Measurements from ENCODE around the gene BLOC1S3. TPM values are rescaled to one million over a fixed set of nuclear protein-coding genes. Genes with fewer than 3 reads are reported as not detected.

BLOC1S3 gene
- total RNA-seq, 1 donor from 2014 or later = 22.7 TPM

DNA sequence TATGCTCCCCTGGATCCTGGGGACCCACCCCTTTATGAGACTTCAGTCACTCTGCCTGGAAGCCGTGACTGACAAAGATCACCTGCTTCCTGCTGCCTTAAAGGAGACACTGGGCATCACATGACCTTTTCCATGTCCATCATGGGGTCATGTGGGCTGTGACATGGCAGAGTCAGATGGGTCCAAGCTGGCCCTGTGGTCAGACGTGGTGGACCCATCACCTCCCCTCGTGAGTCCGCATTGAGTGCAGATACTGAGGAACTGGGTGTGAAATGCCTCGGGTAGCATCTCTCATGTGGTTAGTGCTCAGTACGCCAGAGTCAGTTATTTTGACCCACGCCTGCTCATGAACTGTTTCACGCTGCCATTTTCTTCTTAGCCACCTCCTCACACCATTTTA, 44.9 kb upstream of the BLOC1S3 start:
- Mint-ChIP-seq H3K4me1 (ENCODE audit: unreplicated experiment) (peaks cover 21% of the 10 kb centered on the region), H3K9me3 (ENCODE audit: unreplicated experiment) (no peaks in the 10 kb centered on the region), H3K4me3 (ENCODE audit: unreplicated experiment) (no peak overlapping the region), H3K27me3 (ENCODE audit: unreplicated experiment) (peaks cover 3% of the 10 kb centered on the region), H3K27ac (ENCODE audit: unreplicated experiment) (no peak overlapping the region), H3K36me3 (ENCODE audit: low read depth, unreplicated experiment) (no peaks in the 10 kb centered on the region)
- TF ChIP-seq, protein P1, sequence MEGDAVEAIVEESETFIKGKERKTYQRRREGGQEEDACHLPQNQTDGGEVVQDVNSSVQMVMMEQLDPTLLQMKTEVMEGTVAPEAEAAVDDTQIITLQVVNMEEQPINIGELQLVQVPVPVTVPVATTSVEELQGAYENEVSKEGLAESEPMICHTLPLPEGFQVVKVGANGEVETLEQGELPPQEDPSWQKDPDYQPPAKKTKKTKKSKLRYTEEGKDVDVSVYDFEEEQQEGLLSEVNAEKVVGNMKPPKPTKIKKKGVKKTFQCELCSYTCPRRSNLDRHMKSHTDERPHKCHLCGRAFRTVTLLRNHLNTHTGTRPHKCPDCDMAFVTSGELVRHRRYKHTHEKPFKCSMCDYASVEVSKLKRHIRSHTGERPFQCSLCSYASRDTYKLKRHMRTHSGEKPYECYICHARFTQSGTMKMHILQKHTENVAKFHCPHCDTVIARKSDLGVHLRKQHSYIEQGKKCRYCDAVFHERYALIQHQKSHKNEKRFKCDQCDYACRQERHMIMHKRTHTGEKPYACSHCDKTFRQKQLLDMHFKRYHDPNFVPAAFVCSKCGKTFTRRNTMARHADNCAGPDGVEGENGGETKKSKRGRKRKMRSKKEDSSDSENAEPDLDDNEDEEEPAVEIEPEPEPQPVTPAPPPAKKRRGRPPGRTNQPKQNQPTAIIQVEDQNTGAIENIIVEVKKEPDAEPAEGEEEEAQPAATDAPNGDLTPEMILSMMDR (IDR thresholded peaks at IDR 0.05; ENCODE audit: unreplicated experiment) = no peak
- DNase-seq (ENCODE audit: low spot score) = no peak

DNA sequence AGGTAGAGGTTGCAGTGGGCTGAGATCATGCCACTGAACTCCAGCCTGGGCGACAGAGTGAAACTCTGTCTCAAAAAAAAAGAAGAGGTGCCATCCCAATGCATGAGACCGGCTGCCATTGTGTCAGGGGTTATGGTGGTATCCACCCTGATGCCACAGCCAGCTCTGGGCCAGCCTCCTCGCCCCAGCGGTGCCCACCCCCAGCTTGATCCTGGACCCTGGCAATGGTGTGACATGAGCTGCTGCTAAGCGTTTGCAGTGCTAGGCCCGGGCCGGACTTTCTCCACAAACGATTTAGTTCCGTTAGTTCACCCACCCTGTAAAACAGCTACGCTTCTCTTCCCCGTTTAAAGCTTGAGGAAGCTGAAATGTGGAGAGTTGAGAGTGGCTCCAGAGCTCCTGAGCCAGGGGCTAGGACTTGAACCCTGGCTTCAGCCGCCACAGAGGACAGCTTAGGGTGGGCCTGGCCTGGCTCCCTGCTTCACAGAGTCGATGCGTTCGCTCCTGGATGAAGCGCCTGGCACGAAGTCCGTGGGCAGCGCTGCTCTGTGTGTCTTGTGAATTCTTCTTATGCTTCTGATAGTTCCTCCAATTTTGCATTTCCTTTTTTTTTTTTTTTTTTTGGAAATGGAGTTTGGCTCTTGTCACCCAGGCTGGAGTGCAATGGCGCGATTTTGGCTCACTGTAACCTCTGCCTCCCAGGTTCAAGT, 43.3 kb upstream of the BLOC1S3 start:
- TF ChIP-seq, protein P1 (IDR thresholded peaks at IDR 0.05; ENCODE audit: unreplicated experiment) = no peak
- peaks cover 4% of the 10 kb centered on the region for H3K27me3 Mint-ChIP-seq (ENCODE audit: unreplicated experiment)
- no peak overlapping the region for H3K4me3 Mint-ChIP-seq (ENCODE audit: unreplicated experiment)
- no peaks in the 10 kb centered on the region for H3K9me3 Mint-ChIP-seq (ENCODE audit: unreplicated experiment)
- DNase-seq (ENCODE audit: low spot score) = no peak
- no peak overlapping the region for H3K27ac Mint-ChIP-seq (ENCODE audit: unreplicated experiment)
- H3K36me3 Mint-ChIP-seq (ENCODE audit: low read depth, unreplicated experiment) = no peaks in the 10 kb centered on the region
- peaks cover 21% of the 10 kb centered on the region for H3K4me1 Mint-ChIP-seq (ENCODE audit: unreplicated experiment)

DNA sequence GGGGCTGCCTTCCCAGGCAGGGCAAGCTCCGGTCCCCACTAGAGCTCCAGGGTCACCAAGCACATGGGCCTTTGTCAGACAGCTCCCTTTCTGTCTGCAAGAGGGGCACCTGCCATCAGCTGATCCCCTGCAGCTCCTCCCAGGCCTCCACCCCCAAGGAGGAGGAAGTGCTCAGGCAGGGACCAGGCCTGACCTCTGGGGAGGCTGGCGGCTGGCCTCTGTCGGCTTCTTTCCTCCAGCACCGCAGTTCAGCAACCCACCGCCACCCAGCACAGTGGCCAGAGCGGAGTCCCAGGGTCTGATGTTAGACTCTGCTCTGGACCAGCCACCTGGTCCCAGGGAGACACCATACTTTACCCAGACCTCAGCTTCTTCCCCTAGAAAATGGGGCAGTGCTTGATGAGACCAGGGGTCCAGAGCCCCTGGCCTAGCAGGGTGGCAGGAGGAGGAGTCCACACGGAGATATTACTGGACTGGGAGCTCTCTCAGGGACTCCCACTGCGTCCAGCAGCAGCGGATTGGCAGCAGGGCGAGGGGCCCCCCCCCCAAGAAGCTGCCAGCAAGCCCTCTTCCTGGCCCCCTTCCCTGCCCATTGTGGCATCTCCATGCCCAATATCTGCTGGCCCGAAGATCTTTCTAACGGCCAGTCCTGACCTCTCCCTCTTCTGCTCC, 41.9 kb upstream of the BLOC1S3 start:
- TF ChIP-seq, protein P1 (IDR thresholded peaks at IDR 0.05; ENCODE audit: unreplicated experiment) = no peak
- H3K36me3 Mint-ChIP-seq (ENCODE audit: low read depth, unreplicated experiment) = peaks cover 9% of the 10 kb centered on the region
- H3K27me3 Mint-ChIP-seq (ENCODE audit: unreplicated experiment) = peaks cover 5% of the 10 kb centered on the region
- peaks cover 21% of the 10 kb centered on the region for H3K4me1 Mint-ChIP-seq (ENCODE audit: unreplicated experiment)
- H3K9me3 Mint-ChIP-seq (ENCODE audit: unreplicated experiment) = no peaks in the 10 kb centered on the region
- DNase-seq (ENCODE audit: low spot score) = no peak
- peak overlapping the region; percentile 64 for H3K27ac Mint-ChIP-seq (ENCODE audit: unreplicated experiment)
- H3K4me3 Mint-ChIP-seq (ENCODE audit: unreplicated experiment) = peak overlapping the region; percentile 57

DNA sequence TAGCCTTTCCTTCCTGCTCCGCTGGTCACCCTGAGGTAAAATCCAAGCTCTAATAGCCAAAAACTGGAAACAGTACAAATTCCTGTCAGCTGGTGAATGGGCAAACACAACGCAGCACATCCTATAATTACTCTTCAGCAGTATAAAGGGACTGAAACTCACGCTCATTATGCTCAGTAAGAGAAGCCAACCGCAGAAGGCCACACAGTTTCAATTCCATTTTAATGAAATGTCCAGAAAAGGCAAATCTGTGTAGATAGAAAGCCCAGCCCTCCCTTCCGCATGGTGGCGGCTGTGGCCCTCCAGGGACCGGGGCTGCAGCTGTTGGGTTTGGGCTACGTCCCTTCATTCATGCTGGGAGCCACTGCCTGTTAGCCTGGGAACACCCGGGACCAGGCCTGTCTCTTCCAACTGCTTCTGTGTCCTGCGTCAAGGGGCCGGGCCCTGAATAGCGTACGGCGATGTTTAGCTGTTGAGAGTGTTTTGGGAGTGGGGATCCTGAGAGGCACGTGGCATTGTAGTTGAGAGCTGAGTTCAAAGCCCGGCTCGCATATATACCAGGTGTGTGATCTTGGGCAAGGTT, 41.3 kb upstream of the BLOC1S3 start:
- H3K27ac Mint-ChIP-seq (ENCODE audit: unreplicated experiment) = peak overlapping the region; percentile 72
- peaks cover 5% of the 10 kb centered on the region for H3K27me3 Mint-ChIP-seq (ENCODE audit: unreplicated experiment)
- TF ChIP-seq, protein P1 (IDR thresholded peaks at IDR 0.05; ENCODE audit: unreplicated experiment) = no peak
- peak overlapping the region; percentile 57 for H3K4me3 Mint-ChIP-seq (ENCODE audit: unreplicated experiment)
- peaks cover 21% of the 10 kb centered on the region for H3K4me1 Mint-ChIP-seq (ENCODE audit: unreplicated experiment)
- no peaks in the 10 kb centered on the region for H3K9me3 Mint-ChIP-seq (ENCODE audit: unreplicated experiment)
- no peak for DNase-seq (ENCODE audit: low spot score)
- H3K36me3 Mint-ChIP-seq (ENCODE audit: low read depth, unreplicated experiment) = peaks cover 10% of the 10 kb centered on the region

DNA sequence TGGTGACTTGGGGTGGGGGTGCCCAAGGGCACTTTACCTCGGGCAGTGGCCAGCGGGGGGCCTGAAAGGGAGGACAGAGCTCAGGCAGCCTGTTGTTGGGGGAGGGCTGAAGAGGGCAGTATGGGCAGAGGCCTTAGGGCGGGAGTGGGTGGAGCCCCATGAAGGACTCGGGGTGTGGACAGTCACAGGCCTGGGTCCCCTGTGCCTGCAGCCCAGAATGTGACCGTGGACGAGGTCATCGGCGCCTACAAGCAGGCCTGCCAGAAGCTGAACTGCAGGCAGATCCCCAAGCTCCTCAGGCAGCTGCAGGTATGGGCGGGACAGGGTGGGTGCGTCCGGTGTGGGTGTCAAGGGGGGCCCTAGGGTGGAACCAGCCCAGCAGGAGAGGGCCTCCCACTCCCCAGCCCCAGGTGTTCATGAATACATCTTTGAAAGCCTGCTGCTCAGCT, 40.3 kb upstream of the BLOC1S3 start:
- H3K4me3 Mint-ChIP-seq (ENCODE audit: unreplicated experiment) = no peak overlapping the region
- H3K27me3 Mint-ChIP-seq (ENCODE audit: unreplicated experiment) = peaks cover 10% of the 10 kb centered on the region
- peaks cover 18% of the 10 kb centered on the region for H3K36me3 Mint-ChIP-seq (ENCODE audit: low read depth, unreplicated experiment)
- DNase-seq (ENCODE audit: low spot score) = no peak
- H3K27ac Mint-ChIP-seq (ENCODE audit: unreplicated experiment) = no peak overlapping the region
- H3K4me1 Mint-ChIP-seq (ENCODE audit: unreplicated experiment) = peaks cover 21% of the 10 kb centered on the region
- TF ChIP-seq, protein P1 (IDR thresholded peaks at IDR 0.05; ENCODE audit: unreplicated experiment) = no peak
- H3K9me3 Mint-ChIP-seq (ENCODE audit: unreplicated experiment) = no peaks in the 10 kb centered on the region

Data from endothelial cell (in vitro differentiated cells).